Mammary epithelial cell (primary cell): Measurements from ENCODE around the gene ANO2.

Source experiments
- CTCF ChIP-seq, 2 donors: IDR thresholded peaks in 1 of 2; conservative IDR thresholded peaks in 1 of 2; 2 replicates each; pipeline ENCODE4 v1.5.1; 2011 to 2012; ENCODE audit warnings: inconsistent platforms in 2 of 2, low read length in 2 of 2, mild to moderate bottlenecking in 2 of 2, control low read depth in 1 of 2, low read depth in 1 of 2; ENCODE audit not compliant: insufficient read depth in 1 of 2; ENCODE audit errors: extremely low read depth in 1 of 2
- EZH2 ChIP-seq: IDR thresholded peaks from 2 replicates; pipeline ENCODE4 v1.6.1; 2012; ENCODE audit warnings: low read length, inconsistent platforms, borderline replicate concordance

- TF ChIP-seq EZH2, result no peak
- TF ChIP-seq CTCF (conservative IDR thresholded peaks at IDR 0.05 in 1 of 2, IDR thresholded peaks at IDR 0.05 in 1 of 2; ENCODE audit: extremely low read depth in 1 of 2, insufficient read depth in 1 of 2, low read depth in 1 of 2, low read length in 2 of 2), result no peak
Measured at GRCh38 chr12:5733916-5734315, 211.1 kb downstream of the ANO2 start.
